Fibroblast of lung (primary cell): Measurements from ENCODE around the gene SNRNP35.

Source experiments
- CTCF ChIP-seq, 2 donors: IDR thresholded peaks in 1 of 2; conservative IDR thresholded peaks in 1 of 2; 1 replicate in 1 of 2; 2 replicates in 1 of 2; pipeline ENCODE4 v1.5.1; 2011 to 2012; ENCODE audit warnings: low read length in 2 of 2, control low read depth in 1 of 2, inconsistent platforms in 1 of 2, low read depth in 1 of 2, mild to moderate bottlenecking in 1 of 2
- EZH2 ChIP-seq: IDR thresholded peaks from 2 replicates; pipeline ENCODE4 v1.5.1; 2012; ENCODE audit warnings: low read length, control low read depth, mild to moderate bottlenecking; ENCODE audit errors: missing control alignments

- TF ChIP-seq CTCF (conservative IDR thresholded peaks at IDR 0.05 in 1 of 2, IDR thresholded peaks at IDR 0.05 in 1 of 2; ENCODE audit: low read depth in 1 of 2, low read length in 2 of 2) (no peak), EZH2 (no peak)
Observed at GRCh38 chr12:123506059-123506842, 48.3 kb downstream of the SNRNP35 start.
